ENCODE data around the gene MALT1. TPM values are rescaled to one million over a fixed set of nuclear protein-coding genes. Genes with fewer than 3 reads are reported as not detected.
"Not testable (repeated sequence)": the region's sequence is repeated elsewhere in the genome, so short reads cannot be mapped to it uniquely, and the experiment has no call there.

MALT1 gene
- polyA plus RNA-seq, 1 experiment: 11.4 TPM

- CTCF ChIA-PET: no interaction called here
- DNase-seq (ENCODE audit: low read depth): no peak
- POLR2A ChIA-PET: interaction anchor here (0.6 kb wide), 1 partner anchor 954 kb away, joined by 4 read pairs; no protein-coding TSS in a partner anchor
Observed at GRCh38 chr18:58638441-58638840, 32.8 kb upstream of the MALT1 start.

GRCh38 chr18:58639237-58639636, 32.0 kb upstream of the MALT1 start:
- no peaks in the 10 kb centered on the region for H3K27me3 ChIP-seq (ENCODE audit: control insufficient read depth, insufficient read depth, low read length)
- POLR2A ChIA-PET: interaction anchor here (0.7 kb wide), 1 partner anchor 32 kb away, joined by 9 read pairs; the partner anchor contains the start of gene MALT1
- no peak for TF ChIP-seq CTCF (IDR thresholded peaks at IDR 0.05; ENCODE audit: insufficient read depth, low read depth, low read length)
- CTCF ChIA-PET: interaction anchor here (1.5 kb wide), 2 partner anchors 20 to 32 kb away, joined by 3 read pairs; partner anchors contain the start of gene MALT1
- no peak for DNase-seq (ENCODE audit: low read depth)
- no peaks in the 10 kb centered on the region for H3K36me3 ChIP-seq (ENCODE audit: control insufficient read depth, insufficient read depth, low read length)
- H3K4me3 ChIP-seq (ENCODE audit: low read depth, low read length): no peak overlapping the region

More at GRCh38 chr18:58638441-58638840, 32.8 kb upstream of the MALT1 start:
- no peak for TF ChIP-seq CTCF (IDR thresholded peaks at IDR 0.05; ENCODE audit: insufficient read depth, low read depth, low read length)
- no peak overlapping the region for H3K4me3 ChIP-seq (ENCODE audit: low read depth, low read length)
- no peaks in the 10 kb centered on the region for H3K36me3 ChIP-seq (ENCODE audit: control insufficient read depth, insufficient read depth, low read length)
- H3K27me3 ChIP-seq (ENCODE audit: control insufficient read depth, insufficient read depth, low read length): no peaks in the 10 kb centered on the region

DNA sequence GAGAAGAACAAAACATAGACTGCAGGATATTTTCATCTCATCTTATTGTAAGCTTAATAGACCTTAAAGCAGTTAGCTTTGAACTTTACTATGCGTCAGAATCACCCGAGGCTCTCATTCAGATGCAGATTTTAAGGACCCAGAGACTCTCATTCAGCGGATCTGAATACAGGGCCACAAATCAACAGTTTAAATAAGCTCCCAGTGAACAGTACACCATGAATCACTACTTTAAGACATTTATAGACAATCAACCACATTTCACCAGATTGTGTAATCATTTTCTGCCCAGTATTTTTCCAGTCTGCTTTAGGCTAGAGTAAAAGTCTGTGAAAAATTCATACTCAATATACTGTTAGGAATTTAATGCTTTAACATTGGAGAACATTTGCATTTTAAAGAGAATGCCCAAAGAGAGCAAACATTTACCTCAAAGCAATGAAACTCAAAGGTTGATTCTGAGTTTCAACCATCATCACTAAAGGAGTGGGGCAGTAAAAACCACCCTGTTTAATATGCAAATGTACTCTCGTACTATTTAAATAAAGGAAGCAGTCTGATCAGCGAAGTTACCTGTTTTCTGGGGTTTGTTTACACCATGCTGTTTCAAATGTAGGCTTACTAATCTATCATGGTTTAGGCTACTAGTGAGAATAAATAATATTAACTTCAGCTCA, 31.4 kb upstream of the MALT1 start:
- no peak overlapping the region for H3K4me3 ChIP-seq (ENCODE audit: low read depth, low read length)
- POLR2A ChIA-PET: interaction anchor here (0.7 kb wide), 1 partner anchor 31 kb away, joined by 9 read pairs; the partner anchor contains the start of gene MALT1
- no peaks in the 10 kb centered on the region for H3K27me3 ChIP-seq (ENCODE audit: control insufficient read depth, insufficient read depth, low read length)
- CTCF ChIA-PET: interaction anchor here (0.6 to 1.5 kb wide), 3 partner anchors 19 to 69 kb away, joined by 3 read pairs; partner anchors contain the start of gene MALT1
- TF ChIP-seq CTCF (IDR thresholded peaks at IDR 0.05; ENCODE audit: insufficient read depth, low read depth, low read length): no peak
- DNase-seq (ENCODE audit: low read depth): peak; percentile 61
- H3K36me3 ChIP-seq (ENCODE audit: control insufficient read depth, insufficient read depth, low read length): no peaks in the 10 kb centered on the region

GRCh38 chr18:58640428-58640805, 30.8 kb upstream of the MALT1 start:
- H3K27me3 ChIP-seq (ENCODE audit: control insufficient read depth, insufficient read depth, low read length): no peaks in the 10 kb centered on the region
- DNase-seq (ENCODE audit: low read depth): no peak
- no peak for TF ChIP-seq CTCF (IDR thresholded peaks at IDR 0.05; ENCODE audit: insufficient read depth, low read depth, low read length)
- no peak overlapping the region for H3K4me3 ChIP-seq (ENCODE audit: low read depth, low read length)
- ChIA-PET CTCF (interaction anchor here (0.6 to 1.5 kb wide), 4 partner anchors 19 to 70 kb away, joined by 3 read pairs; partner anchors contain the start of gene MALT1), POLR2A (no interaction called here)
- no peaks in the 10 kb centered on the region for H3K36me3 ChIP-seq (ENCODE audit: control insufficient read depth, insufficient read depth, low read length)

- DNase-seq (ENCODE audit: low read depth): no peak
- CTCF ChIA-PET: interaction anchor here (0.7 to 1.5 kb wide), 2 partner anchors 29 to 31 kb away, joined by 3 read pairs; partner anchors contain the start of gene MALT1
- TF ChIP-seq CTCF (IDR thresholded peaks at IDR 0.05; ENCODE audit: insufficient read depth, low read depth, low read length): no peak
- POLR2A ChIA-PET: no interaction called here
- H3K27me3 ChIP-seq (ENCODE audit: control insufficient read depth, insufficient read depth, low read length): no peaks in the 10 kb centered on the region
- H3K36me3 ChIP-seq (ENCODE audit: control insufficient read depth, insufficient read depth, low read length): no peaks in the 10 kb centered on the region
- H3K4me3 ChIP-seq (ENCODE audit: low read depth, low read length): no peak overlapping the region
Observed at GRCh38 chr18:58640891-58641610, 30.2 kb upstream of the MALT1 start.

DNA sequence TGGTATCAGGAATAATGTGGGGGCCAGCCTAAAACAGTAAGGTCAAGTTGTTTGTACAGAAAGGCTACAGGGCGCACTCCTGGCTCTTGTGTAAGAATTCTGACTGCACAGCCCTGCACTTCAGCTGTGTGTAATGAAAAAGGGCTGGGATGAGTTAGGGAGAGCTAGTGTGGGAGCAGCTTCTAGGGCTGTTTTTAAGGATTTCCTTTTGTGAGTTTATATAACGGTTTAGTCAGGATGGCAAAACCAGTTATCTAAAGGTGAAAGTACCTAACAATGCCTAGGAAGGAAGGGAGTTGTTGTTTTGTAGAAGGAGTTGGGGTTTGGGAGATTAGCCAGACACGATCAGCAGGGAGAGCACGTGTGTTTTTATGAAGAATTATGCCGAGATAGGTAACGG, 27.7 kb upstream of the MALT1 start:
- CTCF ChIA-PET: interaction anchor here (1.5 kb wide), 1 partner anchor 14 kb away, joined by 5 read pairs; no protein-coding TSS in a partner anchor
- H3K4me3 ChIP-seq (ENCODE audit: low read depth, low read length); POLR2A ChIA-PET; H3K36me3 ChIP-seq (ENCODE audit: control insufficient read depth, insufficient read depth, low read length); H3K27me3 ChIP-seq (ENCODE audit: control insufficient read depth, insufficient read depth, low read length); DNase-seq (ENCODE audit: low read depth): not testable (repeated sequence)

All from BJ (cell line).